Psoas muscle (tissue), 8 donors: Measurements from ENCODE around the gene ARHGAP27. TPM values are rescaled to one million over a fixed set of nuclear protein-coding genes. Genes with fewer than 3 reads are reported as not detected.

Experiments
- ATAC-seq, 4 donors: fragments of 200-7000 bp; cut with Tn5 transposase; one replicate each; pipeline ENCODE4 v1.9.1; 2020; ENCODE audit warnings: moderate library complexity in 3 of 4, mild to moderate bottlenecking in 2 of 4
- DNase-seq, 2 donors: peaks; one replicate each; pipeline ENCODE4 v3.0.0-alpha.2; 2020
- H3K27ac ChIP-seq: fragments of 200-600 bp; one replicate; pipeline ENCODE4 v1.8.0; 2022
- H3K27me3 ChIP-seq, 3 donors: fragments of 200-600 bp in 1 of 3; one replicate each; pipeline versions ENCODE4 v1.6.1 to v1.8.0; 2013 to 2022; ENCODE audit warnings: low read length in 2 of 3, mild to moderate bottlenecking in 2 of 3, moderate library complexity in 1 of 3; ENCODE audit not compliant: insufficient read depth in 3 of 3
- H3K36me3 ChIP-seq, 2 donors: fragments of 200-600 bp in 1 of 2; one replicate each; pipeline versions ENCODE4 v1.6.1 to v1.8.0; 2013 to 2022; ENCODE audit warnings: low read depth in 1 of 2, mild to moderate bottlenecking in 1 of 2, moderate library complexity in 1 of 2; ENCODE audit not compliant: insufficient read depth in 1 of 2
- H3K4me1 ChIP-seq: fragments of 200-600 bp; one replicate; pipeline ENCODE4 v1.8.0; 2022
- H3K4me3 ChIP-seq: fragments of 200-600 bp; one replicate; pipeline ENCODE4 v1.8.0; 2022; ENCODE audit warnings: mild to moderate bottlenecking
- H3K9me3 ChIP-seq: fragments of 200-600 bp; one replicate; pipeline ENCODE4 v1.8.0; 2022
- CTCF ChIP-seq: fragments of 200-600 bp; IDR thresholded peaks from one replicate; pipeline ENCODE4 v1.8.0; 2022; ENCODE audit warnings: antibody characterized with exemption
- WGBS, 3 donors: extraction: QIAGEN DNeasy Blood & Tissue Kit; methylation state at CpG; one replicate each; pipeline versions ENCODE4 v1.1.6 to v1.1.7; 2013; 5-methylcytosine and 5-hydroxymethylcytosine counted together
- intact Hi-C, 2 donors: fragments of 100-400 bp; cut with DNase I; formaldehyde crosslinking; loops; one replicate each; pipeline versions ENCODE4 v1.11.0 to v1.14.2; 2022
- polyA plus RNA-seq, 3 donors: library from polyadenylated mRNA; stranded (reverse); fragments of 200-250 nt; gene quantifications; one replicate each; pipeline ENCODE4 v1.2.3, GENCODE V29; 2013
- total RNA-seq, 4 donors: library from RNA; stranded (reverse); fragmentation: NEBNext Ultra II Directional in 2 of 4; extraction: Animal tissue kit (Norgen Biotek cat#: 25700) in 2 of 4; gene quantifications; one replicate each; pipeline versions ENCODE4 v1.2.1 to v1.2.4, GENCODE V29; 2021 to 2023
- donor health status: healthy with polysubstance abuse.
- donor health status: DM: no; HTN: no; CAD: no; lungs with moderate emphysema.
- donor health status: Bipolar disorder and iron deficiency.
- donor health status: healthy.
- donor health status: DM: yes; HTN: yes; CAD: no.
- donor health status: DM: no; HTN: no; CAD: no.
- donor health status: DM: no; HTN: no; CAD: no.
- donor health status: DM: yes; HTN: yes; CAD: no.

Gene ARHGAP27
- total and polyA plus RNA-seq, 7 donors = 3.4 to 8.9 (median 5.5) TPM

DNA sequence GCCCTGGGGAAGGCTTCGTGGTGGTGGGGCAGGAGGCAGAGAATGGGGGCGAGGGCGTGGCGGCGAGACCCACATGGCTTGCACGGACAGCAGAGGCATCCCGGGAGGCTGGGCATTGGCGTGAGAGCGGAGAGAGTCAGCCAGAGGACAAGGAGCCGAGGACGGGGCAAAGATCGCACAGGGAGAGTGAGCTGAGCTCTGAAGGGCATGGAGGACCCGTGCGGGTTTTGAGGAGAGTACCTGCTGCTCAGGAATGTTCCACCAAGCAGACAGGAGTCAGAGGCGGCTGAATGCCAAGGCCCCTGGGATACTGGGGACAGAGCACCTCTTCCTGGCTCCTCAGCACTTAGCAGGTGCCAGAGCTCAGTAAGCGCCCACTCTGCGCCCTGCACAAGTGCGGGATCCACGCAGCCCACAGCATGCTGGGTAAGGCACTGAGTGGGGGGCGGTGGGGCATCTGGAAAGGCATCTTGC is 47.8 kb downstream of the ARHGAP27 start:
- ATAC-seq = peak; percentile 42 to 76 (median 50)
- Histone ChIP-seq H3K27ac (peak overlapping the region; percentile 46), H3K9me3 (no peaks in the 10 kb centered on the region), H3K4me3 (no peak overlapping the region), H3K27me3 (peaks cover 0 to 1% (median 0%) of the 10 kb centered on the region in 3 donors), H3K36me3 (no peaks in the 10 kb centered on the region), H3K4me1 (peaks cover 4% of the 10 kb centered on the region)
- no peak for DNase-seq
- intact Hi-C loops = loop anchor here (1.0 to 5.0 kb wide), 4 partner anchors 68 to 166 kb away; partner anchors contain the start of genes MAP3K14 (in 1 of the 2) and SPATA32 (in 1 of the 2)
- 51 to 57% (median 55%) methylated on average over 19 to 20 of the region's 20 CpGs for WGBS, 3 donors
- no peak for TF ChIP-seq CTCF

- Histone ChIP-seq H3K27me3 (peaks cover 0 to 1% (median 0%) of the 10 kb centered on the region in 3 donors), H3K36me3 (no peaks in the 10 kb centered on the region), H3K9me3 (no peaks in the 10 kb centered on the region), H3K4me3 (no peak overlapping the region), H3K4me1 (peaks cover 4% of the 10 kb centered on the region), H3K27ac (peak overlapping the region; percentile 46)
- no peak for DNase-seq
- TF ChIP-seq CTCF = no peak
- peak in 3 of 4 donors; percentile 26 to 75 (median 52) for ATAC-seq
- intact Hi-C loops = loop anchor here (1.0 to 5.0 kb wide), 3 partner anchors 67 to 165 kb away; partner anchors contain the start of genes MAP3K14 (in 1 of the 2) and SPATA32 (in 1 of the 2)
- WGBS, 3 donors = 34 to 43% (median 36%) methylated on average over 7 of the region's 7 CpGs
These were observed 48.5 kb downstream of the ARHGAP27 start for GRCh38 chr17:45384047-45384788.

GRCh38 chr17:45383003-45383402 is 49.7 kb downstream of the ARHGAP27 start:
- TF ChIP-seq CTCF = no peak
- peaks cover 0 to 1% (median 0%) of the 10 kb centered on the region in 3 donors for H3K27me3 ChIP-seq
- H3K4me3 ChIP-seq = no peak overlapping the region
- DNase-seq (no peak), ATAC-seq (no peak)
- intact Hi-C loops = loop anchor here (5.0 kb wide), 2 partner anchors 66 to 121 kb away; partner anchors contain the start of genes MAP3K14 (in 1 of the 2) and SPATA32 (in 1 of the 2)
- WGBS, 3 donors = 71 to 83% (median 76%) methylated on average over 1 of the region's 1 CpG
- no peaks in the 10 kb centered on the region for H3K9me3 ChIP-seq
- H3K27ac ChIP-seq = no peak overlapping the region
- H3K36me3 ChIP-seq = no peaks in the 10 kb centered on the region
- peaks cover 4% of the 10 kb centered on the region for H3K4me1 ChIP-seq

DNA sequence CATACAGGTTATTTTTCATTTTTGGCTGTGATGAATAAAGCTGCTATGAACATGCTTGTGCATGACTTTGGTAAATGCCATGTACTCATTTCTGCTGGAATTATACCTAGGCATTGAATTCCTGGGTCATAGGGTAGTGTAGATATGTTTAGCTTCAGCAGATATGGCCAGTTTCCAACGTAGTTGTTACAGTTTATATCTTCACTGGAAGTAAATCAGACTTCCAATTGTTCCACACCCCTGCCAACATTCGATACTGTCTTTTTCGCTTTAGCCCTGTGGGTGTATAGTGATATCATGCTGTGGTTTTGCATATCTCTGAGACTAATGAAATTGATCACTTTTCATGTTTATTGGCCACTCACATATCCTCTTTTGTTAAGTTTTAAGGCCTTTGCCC is 50.4 kb downstream of the ARHGAP27 start:
- DNase-seq (no peak), ATAC-seq (no peak)
- Histone ChIP-seq H3K9me3 (no peaks in the 10 kb centered on the region), H3K27ac (no peak overlapping the region), H3K36me3 (no peaks in the 10 kb centered on the region), H3K27me3 (no peaks in the 10 kb centered on the region), H3K4me1 (peaks cover 4% of the 10 kb centered on the region), H3K4me3 (no peak overlapping the region)
- intact Hi-C loops = loop anchor here (5.0 kb wide), 2 partner anchors 65 to 120 kb away; partner anchors contain the start of genes MAP3K14 (in 1 of the 2) and SPATA32 (in 1 of the 2)
- TF ChIP-seq CTCF = no peak
- 32 to 52% (median 38%) methylated on average over 3 of the region's 3 CpGs for WGBS, 3 donors
